Uterus (tissue), 2 donors: ENCODE results near the gene OR51A7.

Experiments
- POLR2A ChIP-seq, 2 donors: fragments of 450-650 bp; IDR thresholded peaks; one replicate each; pipeline ENCODE4 v1.6.1; 2016; ENCODE audit warnings: antibody characterized with exemption in 2 of 2, mild to moderate bottlenecking in 1 of 2, moderate library complexity in 1 of 2
- TF ChIP-seq, protein P1 (sequence below), 4 experiments: fragments of 200-600 bp in 2 of 4; fragments of 450-650 bp in 2 of 4; sonication (generic) in 2 of 4; IDR thresholded peaks; one replicate each; pipeline ENCODE4 v1.5.1; 2016 to 2019; ENCODE audit warnings: antibody characterized with exemption in 4 of 4, mild to moderate bottlenecking in 2 of 4, moderate library complexity in 1 of 4

DNA sequence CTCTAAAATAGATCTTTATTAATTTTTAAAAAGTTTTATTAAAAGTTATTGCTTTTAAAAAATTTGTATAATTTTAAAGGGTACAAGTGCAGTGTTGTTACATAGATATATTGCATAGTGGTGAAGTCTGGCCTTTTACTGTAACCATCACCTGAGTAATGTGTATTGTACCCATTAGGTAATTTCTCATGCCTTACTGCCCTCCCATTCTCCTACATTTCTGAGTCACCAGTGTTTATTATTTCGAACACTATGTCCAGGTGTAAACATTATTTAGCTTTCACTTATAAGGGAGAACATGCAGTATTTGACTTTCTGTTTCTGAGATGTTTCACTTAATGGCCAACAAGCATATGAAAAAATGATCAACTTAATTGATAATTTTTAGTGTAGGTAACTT lies 18.2 kb downstream of the OR51A7 start:
- TF ChIP-seq, protein P1, sequence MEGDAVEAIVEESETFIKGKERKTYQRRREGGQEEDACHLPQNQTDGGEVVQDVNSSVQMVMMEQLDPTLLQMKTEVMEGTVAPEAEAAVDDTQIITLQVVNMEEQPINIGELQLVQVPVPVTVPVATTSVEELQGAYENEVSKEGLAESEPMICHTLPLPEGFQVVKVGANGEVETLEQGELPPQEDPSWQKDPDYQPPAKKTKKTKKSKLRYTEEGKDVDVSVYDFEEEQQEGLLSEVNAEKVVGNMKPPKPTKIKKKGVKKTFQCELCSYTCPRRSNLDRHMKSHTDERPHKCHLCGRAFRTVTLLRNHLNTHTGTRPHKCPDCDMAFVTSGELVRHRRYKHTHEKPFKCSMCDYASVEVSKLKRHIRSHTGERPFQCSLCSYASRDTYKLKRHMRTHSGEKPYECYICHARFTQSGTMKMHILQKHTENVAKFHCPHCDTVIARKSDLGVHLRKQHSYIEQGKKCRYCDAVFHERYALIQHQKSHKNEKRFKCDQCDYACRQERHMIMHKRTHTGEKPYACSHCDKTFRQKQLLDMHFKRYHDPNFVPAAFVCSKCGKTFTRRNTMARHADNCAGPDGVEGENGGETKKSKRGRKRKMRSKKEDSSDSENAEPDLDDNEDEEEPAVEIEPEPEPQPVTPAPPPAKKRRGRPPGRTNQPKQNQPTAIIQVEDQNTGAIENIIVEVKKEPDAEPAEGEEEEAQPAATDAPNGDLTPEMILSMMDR (IDR thresholded peaks at IDR 0.05) = no peak
- no peak for TF ChIP-seq POLR2A (IDR thresholded peaks at IDR 0.05)
